ENCODE data around the gene TIMMDC1. TPM values are rescaled to one million over a fixed set of nuclear protein-coding genes. Genes with fewer than 3 reads are reported as not detected.

Gene TIMMDC1
- total and polyA plus RNA-seq, 2 experiments from 2014 or later, result 54.3 to 160 TPM

- Histone ChIP-seq H3K27ac (no peak overlapping the region), H3K27me3 (replicated peaks; ENCODE audit: insufficient read depth) (no peaks in the 10 kb centered on the region), H3K9ac (no peak overlapping the region), H4K20me1 (ENCODE audit: insufficient read depth) (no peaks in the 10 kb centered on the region), H3K9me3 (ENCODE audit: low read depth) (no peaks in the 10 kb centered on the region), H3F3A (ENCODE audit: insufficient read depth) (no peaks in the 10 kb centered on the region), H3K4me2 (ENCODE audit: unreplicated experiment) (no peak overlapping the region), H2AFZ (no peak overlapping the region), H3K4me1 (ENCODE audit: insufficient read depth) (no peaks in the 10 kb centered on the region), H3K79me2 (ENCODE audit: insufficient read depth) (no peaks in the 10 kb centered on the region), H3K9me2 (ENCODE audit: insufficient read depth) (no peaks in the 10 kb centered on the region), H3K4me3 (no peak overlapping the region), H3K36me3 (ENCODE audit: low read depth) (no peaks in the 10 kb centered on the region)
- TF ChIP-seq EZH2 (IDR thresholded peaks at IDR 0.05; ENCODE audit: insufficient read depth, poor library complexity, severe bottlenecking) (no peak), EZH2phosphoT487 (IDR thresholded peaks at IDR 0.05; ENCODE audit: insufficient read depth, low read depth) (no peak)
- in situ Hi-C loops (cut with MboI), result loop anchor here (25.0 kb wide), 1 partner anchor 645 kb away; no protein-coding TSS in a partner anchor
- 46 to 59% methylated on average over 2 of the region's 2 CpGs for WGBS, 2 experiments (ENCODE audit: low coverage in 1 of 2, low lambda C conversion rate in 2 of 2, missing lambda C conversion rate in 2 of 2)
- DNase-seq, result no peak
Measured at GRCh38 chr3:119542168-119542767, 43.9 kb downstream of the TIMMDC1 start.

GRCh38 chr3:119543147-119543546 is 44.8 kb downstream of the TIMMDC1 start:
- H3K27ac ChIP-seq, result no peak overlapping the region
- DNase-seq, result no peak
- H3F3A ChIP-seq (ENCODE audit: insufficient read depth), result no peaks in the 10 kb centered on the region
- no peak overlapping the region for H3K4me3 ChIP-seq
- H3K27me3 ChIP-seq (replicated peaks; ENCODE audit: insufficient read depth), result no peaks in the 10 kb centered on the region
- no peak overlapping the region for H3K4me2 ChIP-seq (ENCODE audit: unreplicated experiment)
- H3K9me2 ChIP-seq (ENCODE audit: insufficient read depth), result no peaks in the 10 kb centered on the region
- H3K79me2 ChIP-seq (ENCODE audit: insufficient read depth), result no peaks in the 10 kb centered on the region
- in situ Hi-C loops (cut with MboI), result loop anchor here (25.0 kb wide), 1 partner anchor 644 kb away; no protein-coding TSS in a partner anchor
- no peaks in the 10 kb centered on the region for H4K20me1 ChIP-seq (ENCODE audit: insufficient read depth)
- H3K9me3 ChIP-seq (ENCODE audit: low read depth), result no peaks in the 10 kb centered on the region
- no peak for TF ChIP-seq EZH2phosphoT487 (IDR thresholded peaks at IDR 0.05; ENCODE audit: insufficient read depth, low read depth)
- TF ChIP-seq EZH2 (IDR thresholded peaks at IDR 0.05; ENCODE audit: insufficient read depth, poor library complexity, severe bottlenecking), result no peak
- H3K4me1 ChIP-seq (ENCODE audit: insufficient read depth), result no peaks in the 10 kb centered on the region
- H3K9ac ChIP-seq, result no peak overlapping the region
- H2AFZ ChIP-seq, result no peak overlapping the region
- H3K36me3 ChIP-seq (ENCODE audit: low read depth), result no peaks in the 10 kb centered on the region
- WGBS, 2 experiments (ENCODE audit: low coverage in 1 of 2, low lambda C conversion rate in 2 of 2, missing lambda C conversion rate in 2 of 2), result 62 to 73% methylated on average over 7 of the region's 7 CpGs

- Histone ChIP-seq H3K79me2 (ENCODE audit: insufficient read depth) (no peaks in the 10 kb centered on the region), H4K20me1 (ENCODE audit: insufficient read depth) (no peaks in the 10 kb centered on the region), H3K27ac (no peak overlapping the region), H3F3A (ENCODE audit: insufficient read depth) (no peaks in the 10 kb centered on the region), H3K4me2 (ENCODE audit: unreplicated experiment) (no peak overlapping the region), H3K9me2 (ENCODE audit: insufficient read depth) (no peaks in the 10 kb centered on the region), H3K27me3 (replicated peaks; ENCODE audit: insufficient read depth) (no peaks in the 10 kb centered on the region), H3K4me3 (no peak overlapping the region), H3K9ac (no peak overlapping the region), H2AFZ (no peak overlapping the region), H3K36me3 (ENCODE audit: low read depth) (no peaks in the 10 kb centered on the region), H3K9me3 (ENCODE audit: low read depth) (no peaks in the 10 kb centered on the region), H3K4me1 (ENCODE audit: insufficient read depth) (no peaks in the 10 kb centered on the region)
- WGBS, 2 experiments (ENCODE audit: low coverage in 1 of 2, low lambda C conversion rate in 2 of 2, missing lambda C conversion rate in 2 of 2), result 67 to 73% methylated on average over 1 of the region's 1 CpG
- in situ Hi-C loops (cut with MboI), result loop anchor here (25.0 kb wide), 1 partner anchor 640 kb away; no protein-coding TSS in a partner anchor
- no peak for DNase-seq
- TF ChIP-seq EZH2phosphoT487 (IDR thresholded peaks at IDR 0.05; ENCODE audit: insufficient read depth, low read depth) (no peak), EZH2 (IDR thresholded peaks at IDR 0.05; ENCODE audit: insufficient read depth, poor library complexity, severe bottlenecking) (no peak)
Measured at GRCh38 chr3:119547227-119547626, 48.9 kb downstream of the TIMMDC1 start.

GRCh38 chr3:119548341-119548740 is 50.0 kb downstream of the TIMMDC1 start:
- no peaks in the 10 kb centered on the region for H4K20me1 ChIP-seq (ENCODE audit: insufficient read depth)
- TF ChIP-seq EZH2phosphoT487 (IDR thresholded peaks at IDR 0.05; ENCODE audit: insufficient read depth, low read depth), result no peak
- no peak overlapping the region for H3K4me2 ChIP-seq (ENCODE audit: unreplicated experiment)
- H3K4me3 ChIP-seq, result no peak overlapping the region
- 17 to 23% methylated on average over 3 of the region's 3 CpGs for WGBS, 2 experiments (ENCODE audit: low coverage in 1 of 2, low lambda C conversion rate in 2 of 2, missing lambda C conversion rate in 2 of 2)
- H3K9me3 ChIP-seq (ENCODE audit: low read depth), result no peaks in the 10 kb centered on the region
- H3K9ac ChIP-seq, result no peak overlapping the region
- no peaks in the 10 kb centered on the region for H3F3A ChIP-seq (ENCODE audit: insufficient read depth)
- H3K79me2 ChIP-seq (ENCODE audit: insufficient read depth), result no peaks in the 10 kb centered on the region
- DNase-seq, result no peak
- no peaks in the 10 kb centered on the region for H3K4me1 ChIP-seq (ENCODE audit: insufficient read depth)
- no peak overlapping the region for H2AFZ ChIP-seq
- H3K27ac ChIP-seq, result no peak overlapping the region
- H3K9me2 ChIP-seq (ENCODE audit: insufficient read depth), result no peaks in the 10 kb centered on the region
- in situ Hi-C loops (cut with MboI), result loop anchor here (25.0 kb wide), 1 partner anchor 639 kb away; no protein-coding TSS in a partner anchor
- H3K27me3 ChIP-seq (replicated peaks; ENCODE audit: insufficient read depth), result no peaks in the 10 kb centered on the region
- H3K36me3 ChIP-seq (ENCODE audit: low read depth), result no peaks in the 10 kb centered on the region

Measured in GM23248 (cell line).